Measurements from ENCODE around the gene TPGS2. TPM values are rescaled to one million over a fixed set of nuclear protein-coding genes. Genes with fewer than 3 reads are reported as not detected.
A peak's percentile ranks its signal among the peaks of the same experiment; 100 is the strongest.
"Not testable (repeated sequence)": the region's sequence is repeated elsewhere in the genome, so short reads cannot be mapped to it uniquely, and the experiment has no call there.

Gene TPGS2, protein sequence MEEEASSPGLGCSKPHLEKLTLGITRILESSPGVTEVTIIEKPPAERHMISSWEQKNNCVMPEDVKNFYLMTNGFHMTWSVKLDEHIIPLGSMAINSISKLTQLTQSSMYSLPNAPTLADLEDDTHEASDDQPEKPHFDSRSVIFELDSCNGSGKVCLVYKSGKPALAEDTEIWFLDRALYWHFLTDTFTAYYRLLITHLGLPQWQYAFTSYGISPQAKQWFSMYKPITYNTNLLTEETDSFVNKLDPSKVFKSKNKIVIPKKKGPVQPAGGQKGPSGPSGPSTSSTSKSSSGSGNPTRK
- total RNA-seq (73.8 TPM), polyA plus RNA-seq (63.7 TPM)

DNA sequence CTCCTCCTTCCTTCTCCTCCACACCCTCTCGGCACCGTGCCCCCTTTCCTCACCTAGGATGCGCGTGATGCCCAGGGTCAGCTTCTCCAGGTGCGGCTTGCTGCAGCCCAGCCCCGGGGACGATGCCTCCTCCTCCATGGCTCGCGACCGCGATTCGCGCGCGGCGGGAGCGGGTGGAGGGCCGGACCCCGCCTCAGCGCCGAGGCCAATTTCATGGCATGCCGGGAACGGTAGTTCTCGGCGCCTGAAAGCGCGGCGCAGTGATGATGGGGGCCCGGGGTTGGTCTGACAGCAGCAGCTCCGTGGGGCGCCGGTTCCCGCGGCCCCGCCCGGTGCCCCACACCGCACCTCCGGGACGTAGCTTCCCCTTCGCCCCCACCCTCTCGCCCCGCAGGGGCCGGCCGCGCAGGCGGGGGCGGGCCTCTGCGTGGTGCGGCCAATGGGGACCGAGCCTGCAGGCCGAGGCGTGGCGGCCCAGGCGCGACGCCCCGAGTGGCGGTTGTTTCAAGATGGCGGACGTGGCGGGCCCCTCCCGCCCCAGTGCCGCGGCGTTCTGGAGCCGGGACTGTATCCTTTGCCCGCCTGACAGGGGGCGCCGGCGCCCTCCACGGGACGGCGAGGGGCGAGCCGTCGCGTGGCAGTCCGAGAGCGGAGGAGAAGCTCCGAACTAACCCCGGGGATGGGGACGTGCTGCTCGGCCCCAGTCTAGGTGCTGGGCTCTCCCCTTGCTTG is at the start of gene TPGS2, which contains the start of gene KIAA1328:
Gene TPGS2 (minus strand): TSS at position 373 of the 732 bp plus-strand sequence. CDS start 235 bp downstream, at position 138.
Gene KIAA1328 (plus strand): TSS at position 498 of the 732 bp plus-strand sequence. CDS start 12 bp downstream, at position 510.
- Histone ChIP-seq H3K4me3 (ENCODE audit: low read depth, low read length) (peak within 1 kb of the TSS; percentile 53), H3K36me3 (ENCODE audit: insufficient read depth) (no peaks in the 10 kb centered on the region), H3K4me1 (ENCODE audit: insufficient read depth) (no peaks in the 10 kb centered on the region), H3K27ac (ENCODE audit: low read depth) (peak within 1 kb of the TSS; percentile 34)
- peak; percentile 53 for DNase-seq (ENCODE audit: extremely low spot score)
- WGBS, result under 1% methylated on average over 83 of the region's 83 CpGs

DNA sequence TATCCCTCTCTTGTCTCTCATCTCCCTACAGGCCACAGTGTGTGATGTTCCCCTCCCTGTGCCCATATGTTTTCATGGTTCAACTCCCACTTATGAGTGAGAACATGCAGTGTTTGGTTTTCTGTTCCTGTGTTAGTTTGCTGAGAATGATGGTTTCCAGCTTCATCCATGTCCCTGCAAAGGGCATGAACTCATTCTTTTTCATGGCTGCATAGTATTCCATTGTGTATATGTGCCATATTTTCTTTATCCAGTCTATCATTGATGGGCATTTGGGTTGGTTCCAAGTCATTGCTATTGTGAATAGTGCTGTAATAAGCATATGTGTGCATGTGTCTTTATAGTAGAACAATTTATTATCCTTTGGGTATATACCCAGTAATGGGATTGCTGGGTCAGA is 45.0 kb upstream of the TPGS2 start:
- H3K4me3 ChIP-seq (ENCODE audit: low read depth, low read length); H3K4me1 ChIP-seq (ENCODE audit: insufficient read depth); H3K27ac ChIP-seq (ENCODE audit: low read depth); H3K36me3 ChIP-seq (ENCODE audit: insufficient read depth); DNase-seq (ENCODE audit: extremely low spot score): not testable (repeated sequence)

DNA sequence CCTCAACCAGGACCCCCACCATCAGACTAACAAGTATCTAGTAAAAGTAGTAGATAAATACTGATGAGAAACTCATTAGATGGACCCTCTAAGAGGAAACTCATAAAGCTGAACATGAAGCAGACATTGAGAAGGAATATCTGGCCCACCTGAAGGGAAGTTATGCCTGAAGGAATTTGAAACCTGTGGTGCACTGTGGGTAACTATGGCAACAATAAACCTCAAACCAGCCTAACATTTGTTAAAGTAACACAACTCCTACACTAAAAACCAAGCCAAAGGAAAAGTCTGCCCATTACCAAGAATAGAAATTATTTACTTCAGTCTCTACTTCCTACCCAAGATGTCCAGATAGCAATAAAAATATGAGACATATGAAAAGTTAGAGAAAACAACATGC is 43.5 kb upstream of the TPGS2 start:
- H3K4me3 ChIP-seq (ENCODE audit: low read depth, low read length), result no peak overlapping the region
- no peaks in the 10 kb centered on the region for H3K4me1 ChIP-seq (ENCODE audit: insufficient read depth)
- H3K27ac ChIP-seq (ENCODE audit: low read depth), result no peak overlapping the region
- no peak for DNase-seq (ENCODE audit: extremely low spot score)
- no peaks in the 10 kb centered on the region for H3K36me3 ChIP-seq (ENCODE audit: insufficient read depth)

DNA sequence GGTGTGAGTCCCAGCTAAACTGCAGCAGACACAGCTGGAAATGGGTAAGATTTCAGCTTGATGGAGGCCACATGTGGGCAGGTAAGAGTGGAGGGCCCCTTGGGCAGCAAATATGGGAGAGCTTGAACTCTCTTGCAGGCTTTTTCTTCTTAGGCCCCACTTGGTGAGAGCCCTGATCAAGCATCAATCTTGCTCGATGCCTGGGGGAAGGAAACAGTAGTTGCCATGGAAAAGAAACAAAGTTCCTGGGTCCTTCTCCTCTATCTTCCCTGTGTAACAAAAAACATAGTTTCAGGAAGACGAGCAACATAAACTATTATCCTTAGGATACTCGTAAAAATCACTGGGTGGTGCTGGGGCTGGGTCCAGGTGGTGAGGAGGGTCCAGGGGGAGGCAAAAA is 43.0 kb upstream of the TPGS2 start:
- H3K36me3 ChIP-seq (ENCODE audit: insufficient read depth), result no peaks in the 10 kb centered on the region
- no peak overlapping the region for H3K27ac ChIP-seq (ENCODE audit: low read depth)
- DNase-seq (ENCODE audit: extremely low spot score), result no peak
- no peaks in the 10 kb centered on the region for H3K4me1 ChIP-seq (ENCODE audit: insufficient read depth)
- WGBS, result 67% methylated on average over 3 of the region's 3 CpGs
- H3K4me3 ChIP-seq (ENCODE audit: low read depth, low read length), result no peak overlapping the region

DNA sequence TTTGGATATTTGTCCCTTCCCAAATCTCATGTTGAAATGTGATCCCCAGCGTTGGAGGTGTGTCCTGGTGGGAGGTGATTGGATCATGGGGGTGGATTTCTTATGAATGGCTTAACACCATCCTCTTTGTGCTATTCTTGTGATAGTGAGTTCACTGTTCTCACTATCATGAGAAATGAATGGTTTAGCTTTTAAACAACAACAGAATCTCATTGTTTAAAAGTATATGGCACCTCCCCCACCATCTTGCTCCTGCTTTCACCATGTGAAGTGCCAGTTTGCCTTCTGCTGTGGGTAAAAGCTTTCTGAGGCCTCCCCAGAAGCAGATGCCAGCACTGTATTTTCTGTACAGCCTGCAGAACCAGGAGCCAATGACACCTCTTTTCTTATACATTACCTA is 38.3 kb upstream of the TPGS2 start:
- no peak overlapping the region for H3K4me3 ChIP-seq (ENCODE audit: low read depth, low read length)
- 100% methylated on average over 1 of the region's 1 CpG for WGBS
- H3K27ac ChIP-seq (ENCODE audit: low read depth), result no peak overlapping the region
- no peak for DNase-seq (ENCODE audit: extremely low spot score)
- H3K4me1 ChIP-seq (ENCODE audit: insufficient read depth), result no peaks in the 10 kb centered on the region
- no peaks in the 10 kb centered on the region for H3K36me3 ChIP-seq (ENCODE audit: insufficient read depth)

DNA sequence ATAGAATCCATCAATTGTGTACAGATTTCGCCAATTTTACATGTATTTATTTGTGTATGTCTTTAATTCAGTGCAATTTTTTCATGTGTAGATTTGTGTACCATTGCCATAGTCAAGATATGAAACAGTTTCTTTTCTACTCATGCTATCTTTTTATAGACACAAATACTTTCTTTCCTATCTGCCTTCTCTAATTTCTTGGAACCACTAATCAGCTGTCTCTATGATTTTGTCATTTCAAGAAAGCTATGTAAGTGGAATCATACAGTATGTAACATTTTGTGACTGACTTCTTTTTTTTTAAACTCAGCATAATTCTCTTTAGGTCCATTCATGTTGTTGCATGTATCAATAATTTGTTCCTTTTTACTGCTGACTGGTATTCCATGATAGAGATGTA is 33.4 kb upstream of the TPGS2 start:
- no peak for DNase-seq (ENCODE audit: extremely low spot score)
- Histone ChIP-seq H3K4me1 (ENCODE audit: insufficient read depth) (no peaks in the 10 kb centered on the region), H3K4me3 (ENCODE audit: low read depth, low read length) (no peak overlapping the region), H3K36me3 (ENCODE audit: insufficient read depth) (no peaks in the 10 kb centered on the region), H3K27ac (ENCODE audit: low read depth) (no peak overlapping the region)
- WGBS, result 99% methylated on average over 1 of the region's 1 CpG

DNA sequence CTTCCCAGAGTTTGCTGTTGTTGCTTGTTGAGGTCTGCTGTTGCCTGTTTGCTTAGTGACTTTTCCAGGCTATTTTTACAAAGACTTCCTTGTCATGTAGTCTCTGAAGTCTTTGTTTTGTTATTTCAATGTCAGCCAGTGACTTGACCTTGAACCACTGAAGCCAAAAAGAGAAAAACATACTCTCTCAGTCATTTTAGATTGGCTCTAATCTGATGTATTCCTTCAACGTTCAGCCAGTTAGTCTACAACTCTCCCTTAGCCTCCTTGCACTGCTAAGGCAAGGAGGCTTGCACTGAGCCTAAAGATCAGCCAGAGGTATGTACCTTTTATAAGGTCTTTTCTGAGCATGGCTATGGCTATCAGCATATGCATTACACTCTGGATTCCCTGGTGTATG is 28.0 kb upstream of the TPGS2 start:
- Histone ChIP-seq H3K36me3 (ENCODE audit: insufficient read depth) (no peaks in the 10 kb centered on the region), H3K4me3 (ENCODE audit: low read depth, low read length) (no peak overlapping the region), H3K27ac (ENCODE audit: low read depth) (no peak overlapping the region), H3K4me1 (ENCODE audit: insufficient read depth) (no peaks in the 10 kb centered on the region)
- WGBS, result 59% methylated on average over 1 of the region's 1 CpG
- no peak for DNase-seq (ENCODE audit: extremely low spot score)

DNA sequence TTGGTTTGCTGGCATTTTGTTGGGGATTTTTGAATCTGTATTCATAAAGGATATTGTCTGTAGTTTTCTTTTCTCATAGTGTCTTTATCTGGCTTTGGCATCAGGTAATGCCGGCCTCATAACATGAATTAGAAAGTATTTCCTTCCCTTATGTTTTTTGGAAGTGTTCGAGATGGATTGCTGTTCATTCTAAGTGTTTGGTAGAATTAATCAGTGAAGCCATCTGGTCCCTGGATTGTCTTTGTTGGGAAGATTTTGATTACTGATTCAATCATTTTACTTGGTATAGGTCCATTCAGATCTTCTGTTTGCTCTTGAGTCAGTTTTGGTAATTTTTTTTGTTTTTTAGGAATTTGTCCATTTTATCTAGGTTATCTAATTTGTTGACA is 22.4 kb upstream of the TPGS2 start:
- no peaks in the 10 kb centered on the region for H3K36me3 ChIP-seq (ENCODE audit: insufficient read depth)
- WGBS, result 93% methylated on average over 2 of the region's 2 CpGs
- H3K4me1 ChIP-seq (ENCODE audit: insufficient read depth), result no peaks in the 10 kb centered on the region
- H3K27ac ChIP-seq (ENCODE audit: low read depth), result no peak overlapping the region
- H3K4me3 ChIP-seq (ENCODE audit: low read depth, low read length), result no peak overlapping the region
- DNase-seq (ENCODE audit: extremely low spot score), result no peak

DNA sequence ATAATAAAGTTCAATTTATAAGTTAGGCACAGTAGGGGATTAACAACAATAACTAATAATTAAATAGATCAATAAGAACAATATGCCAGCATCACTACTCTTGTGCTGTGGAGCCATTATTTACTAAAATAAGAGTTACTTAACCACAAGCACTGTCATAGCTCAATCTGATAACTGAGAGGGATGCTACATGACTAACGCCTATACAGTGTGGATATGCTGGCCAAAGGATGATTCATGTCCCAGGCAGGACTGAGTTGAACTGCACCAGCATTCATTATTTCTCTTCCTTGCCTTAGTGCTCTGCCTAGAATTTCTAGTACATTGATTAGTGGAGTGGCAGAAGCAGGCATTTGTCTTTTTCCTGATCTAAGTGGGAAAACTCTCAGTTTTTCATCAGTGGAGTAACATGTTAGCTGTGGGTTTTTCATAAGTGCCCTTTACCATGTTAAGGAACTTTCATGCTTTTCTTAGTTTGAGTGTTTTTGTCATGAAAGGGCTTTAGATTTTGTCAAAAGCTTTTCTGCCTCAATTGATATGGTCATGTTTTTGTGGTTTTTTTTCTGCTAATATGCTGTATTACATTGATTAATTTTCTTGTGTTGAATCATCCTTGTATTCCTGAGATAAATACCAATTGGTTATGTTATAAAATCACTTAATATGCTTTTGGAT is 21.9 kb upstream of the TPGS2 start:
- H3K4me3 ChIP-seq (ENCODE audit: low read depth, low read length), result no peak overlapping the region
- DNase-seq (ENCODE audit: extremely low spot score), result no peak
- H3K27ac ChIP-seq (ENCODE audit: low read depth), result no peak overlapping the region
- 45% methylated on average over 1 of the region's 1 CpG for WGBS
- no peaks in the 10 kb centered on the region for H3K36me3 ChIP-seq (ENCODE audit: insufficient read depth)
- H3K4me1 ChIP-seq (ENCODE audit: insufficient read depth), result no peaks in the 10 kb centered on the region

DNA sequence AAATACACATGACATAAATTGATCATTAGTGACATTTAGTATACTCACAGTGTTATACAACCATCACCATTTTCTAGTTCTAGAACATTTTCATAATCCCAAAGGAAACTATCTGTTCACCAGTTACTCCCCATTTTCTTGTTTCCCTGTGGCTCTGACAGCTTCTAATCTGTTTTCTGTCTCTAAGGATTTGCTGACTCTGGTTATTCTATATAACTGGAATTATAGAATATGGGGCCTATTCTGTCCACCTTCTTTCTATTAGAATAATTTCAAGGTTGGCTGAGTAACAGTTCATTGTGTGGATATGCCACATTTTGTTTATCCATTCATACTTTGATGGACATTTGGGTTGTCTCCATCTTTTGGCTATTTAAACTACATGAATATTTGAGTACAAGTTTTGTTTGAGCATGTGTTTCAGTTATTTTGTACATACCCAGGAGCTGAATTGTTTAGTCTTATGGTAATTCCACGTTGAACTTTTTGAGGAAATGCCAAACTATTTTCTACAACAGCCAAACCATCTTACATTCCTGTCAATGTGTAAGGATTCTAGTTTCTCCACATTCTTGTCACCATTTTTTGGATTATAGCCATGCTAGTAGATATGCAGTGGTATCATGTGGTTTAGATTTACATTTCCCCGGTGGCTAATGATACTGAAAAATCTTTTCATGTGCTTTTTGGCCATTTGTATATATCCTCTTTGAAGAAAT is 20.6 kb upstream of the TPGS2 start:
- 33% methylated on average over 2 of the region's 2 CpGs for WGBS
- no peaks in the 10 kb centered on the region for H3K36me3 ChIP-seq (ENCODE audit: insufficient read depth)
- DNase-seq (ENCODE audit: extremely low spot score), result no peak
- no peaks in the 10 kb centered on the region for H3K4me1 ChIP-seq (ENCODE audit: insufficient read depth)
- no peak overlapping the region for H3K4me3 ChIP-seq (ENCODE audit: low read depth, low read length)
- no peak overlapping the region for H3K27ac ChIP-seq (ENCODE audit: low read depth)

DNA sequence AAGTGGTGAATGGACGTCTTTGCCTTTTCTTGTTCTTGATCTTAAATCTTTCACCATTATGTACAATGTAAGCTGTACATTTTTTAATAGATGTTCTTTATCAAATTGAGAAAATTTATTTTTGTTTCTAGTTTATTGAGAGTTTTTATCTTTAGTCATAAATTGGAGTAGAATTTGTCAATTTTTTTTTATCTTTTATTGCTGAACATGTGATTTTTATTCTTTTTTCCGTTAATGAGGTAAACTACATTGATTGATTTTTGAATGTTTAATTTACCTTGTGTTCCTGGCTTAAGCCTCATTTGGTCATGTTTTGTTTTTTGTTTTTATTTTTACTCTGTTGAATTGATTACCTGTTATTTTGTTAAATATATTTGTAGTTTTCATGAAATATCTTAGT is 19.8 kb upstream of the TPGS2 start:
- no peak for DNase-seq (ENCODE audit: extremely low spot score)
- H3K27ac ChIP-seq (ENCODE audit: low read depth), result no peak overlapping the region
- H3K4me1 ChIP-seq (ENCODE audit: insufficient read depth), result no peaks in the 10 kb centered on the region
- H3K36me3 ChIP-seq (ENCODE audit: insufficient read depth), result no peaks in the 10 kb centered on the region
- no peak overlapping the region for H3K4me3 ChIP-seq (ENCODE audit: low read depth, low read length)
- 94% methylated on average over 2 of the region's 2 CpGs for WGBS

DNA sequence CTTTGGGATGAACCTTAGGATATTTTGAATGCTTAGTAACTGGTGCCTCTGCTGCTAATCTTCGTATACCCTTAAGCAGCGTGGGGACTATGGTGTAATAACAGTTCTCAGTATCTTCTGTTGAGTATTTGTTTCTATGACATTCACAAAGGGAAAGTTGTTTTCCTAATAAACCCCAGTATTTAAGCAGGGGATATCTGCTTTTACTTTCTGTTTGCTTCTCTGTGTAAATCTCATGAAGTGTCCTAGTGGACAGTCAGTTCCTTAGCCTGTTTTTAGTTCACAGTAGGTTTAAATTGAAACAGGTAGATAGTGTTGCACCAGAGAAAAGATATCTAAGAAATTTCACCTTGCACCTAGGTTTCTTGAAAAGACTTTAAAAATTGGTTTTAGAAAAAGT is 15.0 kb upstream of the TPGS2 start:
- Histone ChIP-seq H3K4me3 (ENCODE audit: low read depth, low read length) (no peak overlapping the region), H3K27ac (ENCODE audit: low read depth) (peak overlapping the region; percentile 23), H3K4me1 (ENCODE audit: insufficient read depth) (no peaks in the 10 kb centered on the region), H3K36me3 (ENCODE audit: insufficient read depth) (peaks cover 2% of the 10 kb centered on the region)
- WGBS, result 92% methylated on average over 2 of the region's 2 CpGs
- DNase-seq (ENCODE audit: extremely low spot score), result no peak

DNA sequence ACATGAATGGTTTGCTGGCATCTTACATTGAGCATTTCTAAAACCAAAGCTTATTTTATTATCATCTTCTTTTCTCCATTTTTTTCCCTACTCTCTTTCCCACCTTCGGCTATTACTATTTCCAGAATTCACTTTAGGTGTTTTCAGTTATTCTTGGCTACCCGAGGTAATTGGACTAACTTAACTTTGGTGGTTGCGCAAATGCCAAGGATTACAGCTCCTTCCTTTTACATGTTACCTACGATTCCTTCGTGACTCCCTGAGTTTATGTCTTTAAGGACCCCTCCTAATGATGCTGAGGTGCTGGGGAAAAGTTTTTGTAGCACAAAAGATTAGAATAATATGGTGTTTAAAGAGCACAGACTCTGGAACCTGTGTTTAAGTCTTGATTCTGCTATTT is 14.4 kb upstream of the TPGS2 start:
- H3K4me1 ChIP-seq (ENCODE audit: insufficient read depth), result no peaks in the 10 kb centered on the region
- H3K27ac ChIP-seq (ENCODE audit: low read depth), result peak overlapping the region; percentile 23
- peaks cover 2% of the 10 kb centered on the region for H3K36me3 ChIP-seq (ENCODE audit: insufficient read depth)
- 95% methylated on average over 5 of the region's 5 CpGs for WGBS
- H3K4me3 ChIP-seq (ENCODE audit: low read depth, low read length), result no peak overlapping the region
- no peak for DNase-seq (ENCODE audit: extremely low spot score)

All from urinary bladder (tissue), 4 donors.